Hepatocyte (in vitro differentiated cells): Measurements from ENCODE around the gene CFAP68. TPM values are rescaled to one million over a fixed set of nuclear protein-coding genes. Genes with fewer than 3 reads are reported as not detected.

Experiments
- DNase-seq: peaks from one replicate; pipeline ENCODE4 v3.0.0-alpha.2; 2016; ENCODE audit warnings: low spot score
- H2AFZ ChIP-seq: fragments of 200-600 bp; sonication (generic); 2 replicates; pipeline ENCODE4 v1.6.0; 2016; ENCODE audit warnings: antibody characterized with exemption, mild to moderate bottlenecking
- H3K27ac ChIP-seq: fragments of 200-600 bp; sonication (generic); 2 replicates; pipeline ENCODE4 v1.5.1; 2016; ENCODE audit warnings: mild to moderate bottlenecking
- H3K27me3 ChIP-seq: fragments of 200-600 bp; sonication (generic); 2 replicates; pipeline ENCODE4 v1.6.1; 2016
- H3K36me3 ChIP-seq: fragments of 200-600 bp; sonication (generic); replicated peaks from 2 replicates; pipeline ENCODE4 v1.5.1; 2016; ENCODE audit warnings: low read depth; ENCODE audit not compliant: insufficient read depth
- H3K4me1 ChIP-seq: fragments of 200-600 bp; sonication (generic); 2 replicates; pipeline ENCODE4 v1.5.1; 2016; ENCODE audit warnings: mild to moderate bottlenecking, moderate library complexity; ENCODE audit not compliant: insufficient read depth
- H3K4me2 ChIP-seq: fragments of 200-600 bp; sonication (generic); 2 replicates; pipeline ENCODE4 v1.6.0; 2016
- H3K4me3 ChIP-seq: fragments of 200-600 bp; sonication (generic); 2 replicates; pipeline ENCODE4 v1.5.1; 2016; ENCODE audit warnings: mild to moderate bottlenecking
- H3K79me2 ChIP-seq: fragments of 200-600 bp; sonication (generic); 2 replicates; pipeline ENCODE4 v1.6.0; 2017; ENCODE audit warnings: mild to moderate bottlenecking
- H3K9me2 ChIP-seq: fragments of 200-600 bp; sonication (generic); replicated peaks from 2 replicates; pipeline ENCODE4 v1.6.0; 2017; ENCODE audit warnings: mild to moderate bottlenecking; ENCODE audit not compliant: insufficient read depth
- H3K9me3 ChIP-seq: fragments of 200-600 bp; sonication (generic); 2 replicates; pipeline ENCODE4 v1.5.1; 2016; ENCODE audit warnings: low read depth, mild to moderate bottlenecking
- H4K20me1 ChIP-seq: fragments of 200-600 bp; sonication (generic); 2 replicates; pipeline ENCODE4 v1.6.0; 2016; ENCODE audit warnings: mild to moderate bottlenecking; ENCODE audit not compliant: insufficient read depth, poor library complexity, severe bottlenecking
- EZH2 ChIP-seq: fragments of 200-600 bp; sonication (generic); IDR thresholded peaks from 2 replicates; pipeline ENCODE4 v1.6.1; 2016; ENCODE audit warnings: antibody characterized with exemption, mild to moderate bottlenecking, borderline replicate concordance
- EZH2phosphoT487 ChIP-seq: fragments of 200-600 bp; sonication (generic); IDR thresholded peaks from one replicate; pipeline ENCODE4 v1.6.1; 2018; ENCODE audit warnings: antibody characterized with exemption, mild to moderate bottlenecking, low read depth, moderate library complexity; ENCODE audit not compliant: unreplicated experiment, severe bottlenecking
- WGBS: methylation state at CpG from one replicate; pipeline ENCODE4 v1.1.6; 2016; ENCODE audit warnings: low lambda C conversion rate; ENCODE audit errors: missing lambda C conversion rate; 5-methylcytosine and 5-hydroxymethylcytosine counted together
- polyA plus RNA-seq: library from polyadenylated mRNA; unstranded; fragments of >200 nt; fragmentation: Nextera tagmentation; extraction: Ambion mirVana; gene quantifications from 2 replicates; pipeline ENCODE4 v1.2.1, GENCODE V29; 2016
- total RNA-seq: library from RNA; depleted of rRNA; stranded (reverse); fragments of >200 nt; gene quantifications from 2 replicates; pipeline ENCODE4 v1.2.3, GENCODE V29; 2014
- TF ChIP-seq, protein P1 (sequence below): fragments of 200-600 bp; sonication (generic); IDR thresholded peaks from 2 replicates; pipeline ENCODE4 v1.5.1; 2016; ENCODE audit warnings: antibody characterized with exemption, mild to moderate bottlenecking; ENCODE audit not compliant: poor library complexity

Gene CFAP68
- total and polyA plus RNA-seq, 2 experiments from 2014 or later = 21.8 to 24.6 TPM

DNA sequence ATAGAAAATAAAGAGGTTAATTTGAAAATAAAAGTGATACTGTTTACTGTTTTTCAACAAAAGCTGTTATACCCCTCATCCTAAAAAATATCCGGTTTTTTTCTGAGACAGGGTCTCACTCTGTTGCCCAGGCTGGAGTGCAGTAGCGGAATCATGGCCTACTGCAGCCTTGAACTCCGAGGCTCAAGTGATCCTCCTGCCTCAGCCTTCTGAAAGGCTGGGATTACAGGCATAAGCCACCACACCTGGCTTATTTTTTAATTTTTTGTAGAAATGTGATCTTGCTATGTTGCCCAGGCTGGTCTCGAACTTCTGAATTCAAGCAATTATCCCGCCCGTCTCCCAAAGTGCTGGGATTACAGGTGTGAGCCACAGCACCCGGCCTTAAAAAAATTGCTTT, 43.7 kb upstream of the CFAP68 start:
- Histone ChIP-seq H3K4me2 (no peak overlapping the region), H3K36me3 (no peaks in the 10 kb centered on the region), H2AFZ (no peak overlapping the region), H3K9me2 (no peaks in the 10 kb centered on the region), H3K27ac (no peak overlapping the region), H3K9me3 (no peaks in the 10 kb centered on the region), H3K27me3 (no peaks in the 10 kb centered on the region), H3K4me3 (no peak overlapping the region), H3K79me2 (no peaks in the 10 kb centered on the region), H4K20me1 (no peaks in the 10 kb centered on the region), H3K4me1 (peaks cover 40% of the 10 kb centered on the region)
- TF ChIP-seq, protein P1, sequence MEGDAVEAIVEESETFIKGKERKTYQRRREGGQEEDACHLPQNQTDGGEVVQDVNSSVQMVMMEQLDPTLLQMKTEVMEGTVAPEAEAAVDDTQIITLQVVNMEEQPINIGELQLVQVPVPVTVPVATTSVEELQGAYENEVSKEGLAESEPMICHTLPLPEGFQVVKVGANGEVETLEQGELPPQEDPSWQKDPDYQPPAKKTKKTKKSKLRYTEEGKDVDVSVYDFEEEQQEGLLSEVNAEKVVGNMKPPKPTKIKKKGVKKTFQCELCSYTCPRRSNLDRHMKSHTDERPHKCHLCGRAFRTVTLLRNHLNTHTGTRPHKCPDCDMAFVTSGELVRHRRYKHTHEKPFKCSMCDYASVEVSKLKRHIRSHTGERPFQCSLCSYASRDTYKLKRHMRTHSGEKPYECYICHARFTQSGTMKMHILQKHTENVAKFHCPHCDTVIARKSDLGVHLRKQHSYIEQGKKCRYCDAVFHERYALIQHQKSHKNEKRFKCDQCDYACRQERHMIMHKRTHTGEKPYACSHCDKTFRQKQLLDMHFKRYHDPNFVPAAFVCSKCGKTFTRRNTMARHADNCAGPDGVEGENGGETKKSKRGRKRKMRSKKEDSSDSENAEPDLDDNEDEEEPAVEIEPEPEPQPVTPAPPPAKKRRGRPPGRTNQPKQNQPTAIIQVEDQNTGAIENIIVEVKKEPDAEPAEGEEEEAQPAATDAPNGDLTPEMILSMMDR = no peak
- 95% methylated on average over 7 of the region's 7 CpGs for WGBS
- DNase-seq = no peak

DNA sequence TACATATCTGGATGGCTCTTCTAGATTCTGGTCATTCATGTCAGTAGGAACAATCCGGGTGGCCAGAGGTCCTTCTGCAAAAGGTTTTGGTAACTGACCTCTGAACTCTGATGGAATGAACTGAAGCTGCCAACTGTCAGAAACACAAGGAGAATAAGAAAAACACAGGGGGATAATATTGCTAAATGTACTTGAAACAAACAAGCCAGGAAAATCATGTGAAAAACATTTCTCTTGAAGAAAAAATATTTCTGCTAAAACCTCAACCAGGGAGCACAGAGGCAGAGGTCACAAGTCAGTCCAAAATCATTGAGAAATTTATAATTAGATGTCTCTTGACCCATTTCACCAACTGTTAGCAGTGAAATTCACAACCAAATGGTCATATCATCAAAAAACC, 43.2 kb upstream of the CFAP68 start:
- Histone ChIP-seq H3K36me3 (no peaks in the 10 kb centered on the region), H3K4me3 (no peak overlapping the region), H3K4me2 (no peak overlapping the region), H3K79me2 (no peaks in the 10 kb centered on the region), H3K27ac (peak overlapping the region; percentile 57), H3K9me2 (no peaks in the 10 kb centered on the region), H3K4me1 (peaks cover 40% of the 10 kb centered on the region), H2AFZ (no peak overlapping the region), H3K9me3 (no peaks in the 10 kb centered on the region), H3K27me3 (no peaks in the 10 kb centered on the region), H4K20me1 (no peaks in the 10 kb centered on the region)
- no peak for TF ChIP-seq EZH2
- TF ChIP-seq, protein P1 = no peak
- TF ChIP-seq EZH2phosphoT487 = no peak
- WGBS = 94% methylated on average over 1 of the region's 1 CpG
- DNase-seq = no peak

DNA sequence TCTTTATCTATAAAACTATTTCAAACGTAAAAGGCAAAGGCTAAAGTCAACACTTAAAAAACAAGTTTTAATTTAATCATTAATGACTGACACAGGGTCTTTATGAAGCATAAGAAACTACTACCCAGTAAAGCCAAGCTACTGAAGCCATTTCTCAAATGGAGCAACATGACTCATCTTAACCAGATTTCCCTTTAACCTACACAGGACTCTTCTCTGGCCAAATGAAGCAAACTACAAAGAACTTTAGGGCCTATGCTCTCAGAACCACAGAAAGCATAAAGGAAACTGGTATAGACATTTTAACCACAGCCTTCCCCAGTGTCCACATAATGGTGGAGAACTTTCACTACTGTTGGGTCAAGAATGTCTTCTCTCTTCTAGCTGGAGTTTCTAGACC, 42.6 kb upstream of the CFAP68 start:
- no peaks in the 10 kb centered on the region for H3K27me3 ChIP-seq
- no peaks in the 10 kb centered on the region for H3K36me3 ChIP-seq
- no peaks in the 10 kb centered on the region for H3K9me3 ChIP-seq
- no peaks in the 10 kb centered on the region for H4K20me1 ChIP-seq
- TF ChIP-seq EZH2 = no peak
- TF ChIP-seq, protein P1 = no peak
- no peak for TF ChIP-seq EZH2phosphoT487
- peaks cover 40% of the 10 kb centered on the region for H3K4me1 ChIP-seq
- H2AFZ ChIP-seq = no peak overlapping the region
- H3K9me2 ChIP-seq = no peaks in the 10 kb centered on the region
- H3K4me2 ChIP-seq = no peak overlapping the region
- peak; percentile 18 for DNase-seq
- H3K79me2 ChIP-seq = no peaks in the 10 kb centered on the region
- H3K27ac ChIP-seq = peak overlapping the region; percentile 57
- H3K4me3 ChIP-seq = no peak overlapping the region
- WGBS = 63% methylated on average over 1 of the region's 1 CpG

DNA sequence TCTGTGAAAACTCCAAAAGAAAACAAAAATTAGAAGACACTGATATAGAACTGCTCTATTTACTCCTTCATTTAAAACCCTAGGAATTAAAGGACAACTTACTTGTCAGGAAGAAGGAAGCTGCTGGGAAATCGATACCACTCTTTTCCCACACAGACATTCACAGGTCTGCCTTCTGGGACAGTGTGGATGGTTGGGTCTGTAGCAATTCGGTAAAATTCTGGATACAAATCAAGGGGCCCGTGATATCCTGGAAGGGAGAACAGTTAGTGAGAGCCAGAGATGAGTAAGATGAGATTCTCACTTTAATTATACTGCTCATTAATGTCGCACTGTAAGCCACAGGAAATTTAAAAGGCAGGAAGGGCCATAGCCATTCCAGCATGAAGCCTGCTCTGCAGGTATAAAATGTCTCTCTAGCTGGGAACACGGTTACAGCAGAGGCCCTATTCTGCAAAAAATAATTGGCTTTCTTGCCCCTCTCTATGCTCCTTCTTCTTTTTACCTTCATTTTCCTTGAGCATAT, 41.9 kb upstream of the CFAP68 start:
- Histone ChIP-seq H3K27ac (peak overlapping the region; percentile 57), H3K9me2 (no peaks in the 10 kb centered on the region), H3K9me3 (no peaks in the 10 kb centered on the region), H3K4me3 (no peak overlapping the region), H3K79me2 (no peaks in the 10 kb centered on the region), H2AFZ (no peak overlapping the region), H3K4me2 (no peak overlapping the region), H3K36me3 (no peaks in the 10 kb centered on the region), H4K20me1 (no peaks in the 10 kb centered on the region), H3K4me1 (peaks cover 40% of the 10 kb centered on the region), H3K27me3 (no peaks in the 10 kb centered on the region)
- TF ChIP-seq EZH2 (no peak), EZH2phosphoT487 (no peak)
- TF ChIP-seq, protein P1 = no peak
- no peak for DNase-seq
- 96% methylated on average over 5 of the region's 5 CpGs for WGBS
